ENCODE data around the gene MUC4.
"Not testable (repeated sequence)": the region's sequence is repeated elsewhere in the genome, so short reads cannot be mapped to it uniquely, and the experiment has no call there.

The MUC4 gene

GRCh38 chr3:195738274-195739044 lies 73.3 kb downstream of the MUC4 start:
- DNase-seq (ENCODE audit: low read depth in 1 of 2, low spot score in 1 of 2): no peak

GRCh38 chr3:195737782-195738181 lies 73.9 kb downstream of the MUC4 start:
- DNase-seq (ENCODE audit: low read depth in 1 of 2, low spot score in 1 of 2): not testable (repeated sequence)

GRCh38 chr3:195736866-195737490 lies 74.8 kb downstream of the MUC4 start:
- DNase-seq (ENCODE audit: low read depth in 1 of 2, low spot score in 1 of 2): no peak

DNA sequence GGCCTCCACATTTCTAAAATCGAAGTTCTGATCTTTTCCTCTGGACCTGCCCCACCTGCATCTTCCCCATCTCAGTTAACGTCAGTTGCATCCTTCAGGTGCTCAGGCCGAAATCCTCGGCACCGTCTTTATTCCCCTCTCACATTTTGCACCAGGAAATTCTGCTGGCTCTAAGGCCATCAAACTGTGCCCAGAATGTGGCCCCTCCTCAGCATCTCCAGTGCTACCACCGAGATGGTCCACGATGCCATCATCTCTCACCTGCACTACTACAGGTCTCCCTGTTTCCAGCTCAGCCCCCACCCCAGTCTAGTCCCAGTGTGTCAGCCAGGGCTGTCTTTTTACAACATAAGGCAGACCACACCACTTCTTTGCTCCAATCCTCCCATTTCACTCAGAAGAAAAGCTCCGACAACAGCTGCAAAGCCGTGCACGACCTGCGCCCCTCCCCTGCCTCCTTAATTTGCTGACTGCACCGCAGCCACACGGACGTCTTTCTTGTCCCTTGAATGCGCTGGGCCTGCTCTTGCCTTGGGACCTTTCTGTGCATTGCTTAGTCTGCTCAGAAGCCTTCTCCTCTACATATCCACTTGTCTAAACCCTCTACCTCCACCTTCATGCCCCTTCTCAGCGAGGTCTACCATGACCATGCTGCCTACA lies 76.6 kb downstream of the MUC4 start:
- no peak for DNase-seq (ENCODE audit: low read depth in 1 of 2, low spot score in 1 of 2)

GRCh38 chr3:195732940-195733339 lies 78.8 kb downstream of the MUC4 start:
- no peak for DNase-seq (ENCODE audit: low read depth in 1 of 2, low spot score in 1 of 2)

GRCh38 chr3:195731356-195731905 lies 80.3 kb downstream of the MUC4 start:
- DNase-seq (ENCODE audit: low read depth in 1 of 2, low spot score in 1 of 2): no peak

- no peak for DNase-seq (ENCODE audit: low read depth in 1 of 2, low spot score in 1 of 2)
Observed at GRCh38 chr3:195729476-195730251, 82.1 kb downstream of the MUC4 start.

DNA sequence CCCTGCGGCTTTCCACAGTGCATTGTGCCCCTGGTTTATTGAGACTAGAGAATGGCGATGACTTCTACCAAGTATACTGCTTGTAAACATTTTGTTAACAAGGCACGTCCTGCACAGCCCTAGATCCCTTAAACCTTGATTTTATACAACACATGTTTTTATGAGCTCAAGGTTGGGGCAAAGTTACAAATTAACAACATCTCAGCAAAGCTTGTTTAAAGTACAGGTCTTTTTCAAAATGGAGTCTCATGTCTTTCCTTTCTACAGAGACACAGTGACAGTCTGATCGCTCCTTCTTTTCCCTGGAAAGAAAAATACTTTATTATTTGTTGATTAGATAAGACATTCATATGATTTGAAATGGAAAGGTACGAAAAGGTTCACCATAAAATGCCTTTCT lies 82.9 kb downstream of the MUC4 start:
- not testable (repeated sequence) for DNase-seq (ENCODE audit: low read depth in 1 of 2, low spot score in 1 of 2)

DNA sequence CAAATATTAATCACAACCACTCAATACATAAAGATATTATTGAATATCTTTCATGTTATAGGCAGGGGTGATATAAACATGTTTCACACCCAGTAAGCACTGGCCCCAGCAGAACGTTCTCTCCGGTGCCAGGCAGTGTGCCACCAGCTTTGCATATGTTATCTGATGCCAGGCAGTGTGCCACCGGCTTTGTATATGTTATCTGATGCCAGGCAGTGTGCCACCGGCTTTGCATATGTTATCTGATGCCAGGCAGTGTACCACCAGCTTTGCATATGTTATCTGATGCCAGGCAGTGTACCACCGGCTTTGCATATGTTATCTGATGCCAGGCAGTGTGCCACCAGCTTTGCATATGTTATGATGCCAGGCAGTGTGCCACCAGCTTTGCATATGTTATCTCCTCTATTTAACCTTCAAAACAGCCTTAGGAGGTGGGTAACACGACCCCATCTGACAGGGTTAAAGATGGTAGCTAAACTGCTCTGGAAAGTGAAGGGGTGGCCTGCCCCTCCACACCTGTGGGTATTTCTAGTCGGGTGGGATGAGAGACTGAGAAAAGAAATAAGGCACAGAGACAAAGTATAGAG lies 84.0 kb downstream of the MUC4 start:
- DNase-seq (ENCODE audit: low read depth in 1 of 2, low spot score in 1 of 2): no peak

DNA sequence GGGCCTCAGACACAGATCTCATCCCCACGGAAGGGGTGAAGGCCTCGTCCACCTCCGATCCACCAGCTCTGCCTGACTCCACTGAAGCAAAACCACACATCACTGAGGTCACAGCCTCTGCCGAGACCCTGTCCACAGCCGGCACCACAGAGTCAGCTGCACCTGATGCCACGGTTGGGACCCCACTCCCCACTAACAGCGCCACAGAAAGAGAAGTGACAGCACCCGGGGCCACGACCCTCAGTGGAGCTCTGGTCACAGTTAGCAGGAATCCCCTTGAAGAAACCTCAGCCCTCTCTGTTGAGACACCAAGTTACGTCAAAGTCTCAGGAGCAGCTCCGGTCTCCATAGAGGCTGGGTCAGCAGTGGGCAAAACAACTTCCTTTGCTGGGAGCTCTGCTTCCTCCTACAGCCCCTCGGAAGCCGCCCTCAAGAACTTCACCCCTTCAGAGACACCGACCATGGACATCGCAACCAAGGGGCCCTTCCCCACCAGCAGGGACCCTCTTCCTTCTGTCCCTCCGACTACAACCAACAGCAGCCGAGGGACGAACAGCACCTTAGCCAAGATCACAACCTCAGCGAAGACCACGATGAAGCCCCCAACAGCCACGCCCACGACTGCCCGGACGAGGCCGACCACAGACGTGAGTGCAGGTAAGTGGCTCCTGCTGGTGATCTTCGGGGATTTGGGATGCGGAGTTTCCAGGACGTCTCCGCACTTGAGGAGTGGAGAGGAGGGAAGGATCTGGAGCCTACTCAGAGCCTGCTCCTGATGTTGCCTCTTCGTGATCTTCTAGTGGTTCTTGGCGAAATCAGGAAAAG lies 85.6 kb downstream of the MUC4 start:
- DNase-seq (ENCODE audit: low read depth in 1 of 2, low spot score in 1 of 2): not testable (repeated sequence)

DNA sequence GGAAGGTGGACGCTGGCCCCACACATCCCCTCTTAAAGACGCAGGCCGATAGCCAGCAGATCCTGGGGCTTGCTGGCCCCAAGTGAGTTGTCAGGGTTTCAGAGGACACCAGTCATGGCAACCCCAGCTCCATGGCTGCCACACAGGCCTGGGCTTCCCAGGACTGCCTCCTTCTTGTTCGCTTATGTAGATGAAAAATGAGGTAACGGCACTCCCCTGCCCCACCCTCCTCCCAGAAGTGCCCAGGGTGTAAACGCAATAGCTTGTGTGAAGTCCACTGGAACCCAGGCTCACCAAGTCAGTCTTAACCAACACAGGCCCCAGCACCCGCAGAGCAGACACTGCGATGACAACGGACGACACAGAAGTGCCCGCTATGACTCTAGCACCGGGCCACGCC lies 87.4 kb downstream of the MUC4 start:
- not testable (repeated sequence) for DNase-seq (ENCODE audit: low read depth in 1 of 2, low spot score in 1 of 2)

DNA sequence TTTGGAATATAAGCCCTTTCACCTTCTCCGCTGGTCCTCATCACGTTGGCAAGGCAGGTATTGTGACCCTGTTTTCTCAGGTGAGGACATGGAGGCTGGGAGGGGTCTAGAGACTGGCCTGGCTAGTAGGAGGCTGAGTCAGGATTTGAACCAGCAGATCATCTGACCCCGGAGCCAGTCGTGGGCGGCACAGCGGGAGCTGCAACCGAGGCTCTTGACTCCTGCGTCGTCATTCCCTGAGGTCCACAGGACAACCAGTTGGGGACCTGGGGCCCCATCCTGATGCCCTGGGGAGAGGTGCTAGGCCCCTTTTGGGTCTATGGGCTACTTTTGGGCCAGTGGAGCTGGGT lies 88.8 kb downstream of the MUC4 start:
- DNase-seq (ENCODE audit: low read depth in 1 of 2, low spot score in 1 of 2): not testable (repeated sequence)

DNA sequence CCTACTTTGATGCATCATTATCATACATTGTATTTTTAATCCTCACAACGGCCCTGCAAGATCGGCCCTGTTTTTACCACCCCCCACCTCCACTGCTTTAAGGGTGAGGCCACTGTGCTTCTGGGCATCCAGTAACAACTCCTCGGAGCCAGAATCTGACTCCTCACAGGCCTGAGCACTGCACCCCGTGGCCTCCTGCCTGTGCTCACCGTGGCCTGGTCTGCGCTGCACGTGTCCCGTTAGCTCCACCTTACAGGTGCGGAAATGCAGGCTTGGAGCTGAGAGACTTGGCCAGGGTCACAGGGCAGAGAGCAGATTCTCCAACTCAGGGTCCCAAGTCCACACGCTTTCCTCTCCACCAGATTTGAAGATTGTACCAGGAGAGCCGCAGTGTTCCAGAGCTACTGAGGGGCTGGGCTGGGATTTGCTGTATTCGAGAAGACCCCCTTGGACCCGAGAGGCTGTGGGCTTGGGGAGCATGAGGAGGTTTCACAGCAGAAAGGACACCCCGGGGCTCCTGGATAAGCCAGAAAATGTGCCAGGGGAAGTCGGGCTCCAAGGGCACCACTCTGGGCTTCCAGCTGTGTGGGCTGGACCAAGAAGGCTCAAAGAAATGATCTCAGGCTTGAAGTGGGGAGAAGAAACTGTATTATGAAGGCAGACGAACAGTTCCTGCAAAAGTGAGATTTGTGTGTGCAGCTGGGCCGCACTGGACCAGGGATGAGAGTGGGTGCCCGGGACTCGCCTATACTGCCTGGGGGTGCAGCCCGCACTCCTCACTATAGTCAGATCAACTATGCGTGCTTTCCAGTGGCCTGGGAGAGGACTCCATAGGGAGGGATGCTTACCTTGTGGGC lies 89.4 kb downstream of the MUC4 start:
- DNase-seq (ENCODE audit: low read depth in 1 of 2, low spot score in 1 of 2): not testable (repeated sequence)

DNA sequence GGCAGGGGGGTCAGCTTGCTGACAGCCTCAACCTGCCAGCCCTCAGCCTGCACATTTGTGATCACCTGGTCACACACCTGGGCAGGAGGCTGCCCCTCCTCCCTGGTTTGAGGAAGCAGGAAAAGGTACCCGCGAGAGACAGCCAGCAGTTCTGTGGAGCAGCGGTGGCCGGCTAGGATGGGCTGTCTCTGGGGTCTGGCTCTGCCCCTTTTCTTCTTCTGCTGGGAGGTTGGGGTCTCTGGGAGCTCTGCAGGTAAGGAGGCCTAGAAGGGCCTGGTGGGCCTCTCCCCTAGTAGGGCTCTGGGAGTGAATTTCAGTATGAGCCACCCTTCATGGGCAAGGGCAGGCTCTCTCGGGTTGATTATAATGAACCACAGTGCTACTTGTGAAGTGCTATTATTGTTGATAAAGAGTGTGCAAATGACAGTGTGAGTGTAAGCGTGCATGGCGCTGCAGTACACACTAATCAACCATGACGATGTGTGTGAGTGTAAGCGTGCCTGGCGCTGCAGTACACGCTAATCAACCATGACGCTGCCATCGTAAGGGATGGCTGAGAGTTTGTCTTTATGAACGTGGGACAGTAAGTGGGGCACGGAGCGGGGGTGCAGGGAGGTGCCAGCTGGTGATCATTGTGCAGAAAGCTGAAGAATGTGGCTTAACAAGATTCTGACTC lies 90.8 kb downstream of the MUC4 start, which contains the start of gene MUC20:
TSS of gene MUC20 (plus strand) at position 148 of the 676 bp plus-strand sequence. CDS start at position 178, 30 bp downstream.
- not testable (repeated sequence) for DNase-seq (ENCODE audit: low read depth in 1 of 2, low spot score in 1 of 2)

DNA sequence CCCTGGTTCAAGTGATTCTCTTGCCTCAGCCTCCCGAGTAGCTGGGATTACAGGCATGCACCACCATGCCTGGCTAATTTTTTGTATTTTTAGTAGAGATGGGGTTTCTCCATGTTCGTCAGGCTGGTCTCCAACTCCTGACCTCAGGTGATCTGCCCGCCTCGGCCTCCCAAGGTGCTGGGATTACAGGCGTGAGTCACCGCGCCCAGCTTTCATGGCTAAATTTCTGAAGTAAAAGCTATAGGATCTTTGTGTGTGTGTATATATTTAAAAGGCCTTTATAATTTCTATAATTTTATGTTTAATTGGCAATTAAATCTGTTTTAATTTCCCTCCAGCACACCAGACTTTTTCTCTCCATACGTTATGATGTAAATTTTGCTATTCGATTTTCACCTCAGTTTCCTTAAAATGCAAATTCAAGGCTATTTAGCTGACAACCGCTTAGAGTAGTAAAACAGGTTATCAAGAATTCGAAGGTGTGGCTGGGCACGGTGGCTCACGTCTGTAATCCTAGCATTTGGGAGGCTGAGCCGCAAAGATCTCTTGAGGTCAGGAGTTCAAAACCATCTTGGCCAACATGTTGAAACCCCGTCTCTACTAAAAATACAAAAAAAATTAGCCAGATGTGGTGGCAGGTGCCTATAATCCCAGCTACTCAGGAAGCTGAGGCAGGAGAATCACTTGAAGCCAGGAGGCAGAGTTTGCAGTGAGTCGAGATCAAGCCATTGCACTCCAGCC lies 92.0 kb downstream of the MUC4 start:
- not testable (repeated sequence) for DNase-seq (ENCODE audit: low read depth in 1 of 2, low spot score in 1 of 2)

DNA sequence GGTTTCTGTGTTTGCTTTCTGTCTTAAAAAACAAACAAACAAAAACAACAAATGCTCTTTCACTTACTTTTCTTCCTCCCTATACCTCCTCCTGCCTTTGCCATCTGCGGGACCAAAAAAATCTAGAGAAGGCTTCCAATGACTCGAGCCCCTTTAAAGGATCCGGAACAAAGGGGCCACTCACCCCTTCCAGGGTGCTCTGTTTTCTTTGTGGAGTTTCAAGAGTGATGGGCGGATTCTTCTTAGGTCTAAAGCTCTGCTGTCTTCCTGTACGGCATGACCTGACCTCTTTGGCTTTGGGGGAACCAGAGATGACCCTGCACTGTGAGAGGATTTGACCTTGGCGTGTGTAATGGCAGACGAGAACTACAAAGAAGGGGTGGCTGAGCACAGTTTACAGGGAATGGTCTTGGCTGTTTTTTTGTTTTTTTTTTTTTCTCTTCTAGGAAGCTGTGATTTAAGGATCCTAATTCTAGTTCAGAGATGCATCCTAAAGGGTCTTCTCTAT lies 93.2 kb downstream of the MUC4 start:
- DNase-seq (ENCODE audit: low read depth in 1 of 2, low spot score in 1 of 2): no peak

DNA sequence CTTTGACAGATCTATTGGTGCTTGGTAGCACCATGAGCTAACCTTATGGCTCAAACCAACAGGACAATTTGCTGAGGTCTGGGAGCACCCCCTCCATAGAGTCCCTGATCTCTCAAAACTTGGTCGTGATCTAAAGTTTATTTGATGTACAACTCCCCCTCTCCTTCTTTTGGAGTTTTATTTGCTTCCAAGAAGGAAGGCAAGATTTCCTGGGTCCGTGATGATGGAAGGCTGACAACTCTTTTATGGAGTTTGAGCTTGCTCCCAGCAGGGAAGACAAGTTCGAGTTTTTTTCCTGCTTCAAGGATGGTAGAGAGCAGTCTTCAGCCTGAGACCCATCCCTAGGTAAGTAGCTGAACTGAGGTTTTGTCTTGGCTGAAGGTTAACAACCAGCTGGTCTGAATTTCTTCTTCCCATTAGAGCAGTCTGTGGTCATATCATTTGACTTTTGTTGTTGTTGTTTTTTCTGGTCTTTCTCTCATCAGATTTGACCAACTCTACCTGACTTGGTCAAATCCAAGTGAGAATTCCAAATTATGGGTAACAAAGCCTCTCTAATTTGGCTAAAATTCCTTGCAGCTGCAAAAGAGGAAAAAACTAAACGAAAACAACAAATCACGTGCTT lies 93.8 kb downstream of the MUC4 start:
- DNase-seq (ENCODE audit: low read depth in 1 of 2, low spot score in 1 of 2): no peak
